HFF-Myc (cell line): ENCODE data around the gene AP4E1.

ENCODE experiments used
- DNase-seq: peaks from one replicate; pipeline ENCODE4 v3.0.0-alpha.2; 2011; ENCODE audit warnings: low read depth; ENCODE audit errors: extremely low read depth
- H3K4me3 ChIP-seq: replicated peaks from 2 replicates; pipeline ENCODE4 v1.5.1; 2011; ENCODE audit warnings: low read depth, mild to moderate bottlenecking, control low read depth, low read length
- TF ChIP-seq, protein P1 (sequence below): IDR thresholded peaks from 2 replicates; pipeline ENCODE4 v1.5.1; 2012; ENCODE audit warnings: mild to moderate bottlenecking, low read depth, low read length, control low read depth; ENCODE audit errors: missing control alignments

Gene AP4E1

DNA sequence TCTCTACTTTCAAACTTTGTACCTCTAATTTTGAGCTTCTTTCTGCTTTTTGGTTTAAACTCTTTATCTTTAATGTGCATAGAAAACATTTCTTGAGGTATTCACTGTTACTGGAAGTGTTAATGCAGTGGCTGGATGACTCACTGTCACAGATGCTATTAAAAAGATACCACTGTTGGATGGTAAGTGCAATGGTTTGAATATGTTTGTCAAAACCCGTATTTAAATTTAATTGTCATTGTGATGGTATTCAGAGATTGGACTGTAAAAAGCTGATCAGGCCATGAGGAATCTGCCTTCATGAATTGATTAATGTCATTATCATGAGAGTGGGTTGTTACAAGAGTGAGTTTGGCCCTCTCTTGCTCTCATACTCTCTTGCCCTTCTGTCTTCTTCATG, 70.6 kb downstream of the AP4E1 start:
- DNase-seq, result no peak
- TF ChIP-seq, protein P1, sequence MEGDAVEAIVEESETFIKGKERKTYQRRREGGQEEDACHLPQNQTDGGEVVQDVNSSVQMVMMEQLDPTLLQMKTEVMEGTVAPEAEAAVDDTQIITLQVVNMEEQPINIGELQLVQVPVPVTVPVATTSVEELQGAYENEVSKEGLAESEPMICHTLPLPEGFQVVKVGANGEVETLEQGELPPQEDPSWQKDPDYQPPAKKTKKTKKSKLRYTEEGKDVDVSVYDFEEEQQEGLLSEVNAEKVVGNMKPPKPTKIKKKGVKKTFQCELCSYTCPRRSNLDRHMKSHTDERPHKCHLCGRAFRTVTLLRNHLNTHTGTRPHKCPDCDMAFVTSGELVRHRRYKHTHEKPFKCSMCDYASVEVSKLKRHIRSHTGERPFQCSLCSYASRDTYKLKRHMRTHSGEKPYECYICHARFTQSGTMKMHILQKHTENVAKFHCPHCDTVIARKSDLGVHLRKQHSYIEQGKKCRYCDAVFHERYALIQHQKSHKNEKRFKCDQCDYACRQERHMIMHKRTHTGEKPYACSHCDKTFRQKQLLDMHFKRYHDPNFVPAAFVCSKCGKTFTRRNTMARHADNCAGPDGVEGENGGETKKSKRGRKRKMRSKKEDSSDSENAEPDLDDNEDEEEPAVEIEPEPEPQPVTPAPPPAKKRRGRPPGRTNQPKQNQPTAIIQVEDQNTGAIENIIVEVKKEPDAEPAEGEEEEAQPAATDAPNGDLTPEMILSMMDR, result no peak
- no peak overlapping the region for H3K4me3 ChIP-seq

DNA sequence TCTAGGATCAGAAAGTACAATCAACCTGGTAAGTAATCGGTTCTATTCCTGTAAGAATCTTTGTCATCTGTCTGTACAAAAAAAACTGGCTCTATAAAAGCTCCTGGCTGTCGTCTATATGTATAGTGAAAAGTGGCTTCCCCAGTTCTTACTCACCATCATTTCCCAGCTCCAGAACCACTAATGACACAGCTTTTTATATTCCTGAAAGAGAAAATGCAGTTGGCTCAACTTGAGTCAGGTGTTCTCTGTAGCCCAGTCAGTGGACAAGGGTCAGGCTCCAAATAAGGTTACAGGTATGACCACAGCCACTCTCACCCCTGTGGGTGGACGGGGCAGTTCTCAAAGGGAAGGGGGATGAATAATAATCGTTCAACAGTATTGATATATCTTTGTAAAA, 85.1 kb downstream of the AP4E1 start:
- no peak for DNase-seq
- no peak overlapping the region for H3K4me3 ChIP-seq
- TF ChIP-seq, protein P1, result no peak

- DNase-seq, result no peak
- TF ChIP-seq, protein P1, result no peak
- H3K4me3 ChIP-seq, result no peak overlapping the region
These were observed 88.2 kb downstream of the AP4E1 start for GRCh38 chr15:50996641-50997040.

- TF ChIP-seq, protein P1, result no peak
- no peak overlapping the region for H3K4me3 ChIP-seq
- DNase-seq, result no peak
These were observed 89.0 kb downstream of the AP4E1 start for GRCh38 chr15:50997371-50998051.

DNA sequence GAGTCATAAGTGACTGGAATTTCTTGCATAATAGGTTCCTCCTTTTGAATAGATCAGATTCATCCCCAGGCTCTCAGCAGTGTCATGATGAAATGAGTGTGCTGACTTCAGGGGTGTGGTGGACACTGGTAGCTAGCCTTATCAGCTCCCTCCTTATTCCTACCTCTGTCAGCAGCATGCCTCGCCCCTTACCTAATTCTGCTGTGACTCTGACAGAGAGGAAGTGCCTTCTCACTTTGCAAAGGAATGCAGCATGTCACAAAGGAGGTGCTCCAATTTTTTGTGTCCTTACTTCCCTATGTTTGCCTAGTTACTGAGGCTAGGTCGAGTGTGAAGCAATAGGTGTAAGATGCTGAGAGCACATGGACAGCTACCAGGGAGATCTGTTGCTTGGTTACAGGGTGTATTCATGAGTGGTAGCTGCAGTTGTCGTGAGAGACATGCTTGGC, 95.6 kb downstream of the AP4E1 start:
- TF ChIP-seq, protein P1, result no peak
- no peak overlapping the region for H3K4me3 ChIP-seq
- DNase-seq, result no peak

DNA sequence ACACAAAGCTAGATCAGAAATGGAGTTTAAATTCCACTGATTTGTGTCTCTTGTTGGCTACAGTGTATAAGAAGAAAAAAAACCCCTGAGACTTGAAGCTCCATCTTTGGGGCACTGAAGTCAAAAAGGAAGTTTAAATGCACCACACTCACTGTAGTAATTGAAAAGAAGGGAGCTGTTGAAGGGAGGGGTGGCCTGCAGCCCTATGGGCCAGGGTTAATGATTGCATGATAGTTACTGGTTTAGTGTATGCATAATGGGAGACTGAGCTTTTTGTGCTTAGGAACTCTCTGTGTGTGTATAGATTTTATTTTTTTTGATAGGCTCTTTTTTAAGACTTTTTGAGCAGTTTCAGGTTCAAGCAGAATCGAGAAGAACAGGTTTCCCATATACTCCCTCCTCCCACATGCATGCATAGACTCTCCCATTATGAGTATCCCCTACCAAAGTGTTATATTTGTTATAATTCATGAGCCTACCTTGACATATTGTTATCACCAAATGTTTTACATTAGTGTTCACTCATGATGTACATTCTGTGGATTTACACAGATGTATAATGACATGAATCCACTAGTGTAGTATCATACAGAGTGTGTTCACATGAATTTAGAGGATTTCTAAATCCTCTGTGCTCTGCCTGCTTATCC, 98.0 kb downstream of the AP4E1 start:
- H3K4me3 ChIP-seq, result no peak overlapping the region
- TF ChIP-seq, protein P1, result no peak
- DNase-seq, result no peak
